Heart left ventricle (tissue), 13 donors: ENCODE data around the gene TRMT61A.

ENCODE experiments used
- CTCF ChIP-seq, 12 donors: fragments of 200-600 bp; sonication (generic) in 4 of 12; IDR thresholded peaks; one replicate each; pipeline versions ENCODE4 v1.5.0 to v1.8.0; 2018 to 2022; ENCODE audit warnings: antibody characterized with exemption in 12 of 12, mild to moderate bottlenecking in 5 of 12
- POLR2A ChIP-seq, 2 donors: fragments of 450-650 bp; IDR thresholded peaks; one replicate each; pipeline ENCODE4 v1.6.1; 2017; ENCODE audit warnings: antibody characterized with exemption in 2 of 2, mild to moderate bottlenecking in 2 of 2, moderate library complexity in 2 of 2
- donor health status: ischemic (EF 13 %, LVEDD 7.1; RV severe dilation, severe dysfunction).
- donor health status: DM: no; HTN: yes; CAD: no.
- donor health status: DM: no; HTN: no; CAD: no.
- donor health status: ischemic (EF 25% LVEDD 6.9; RV normal size, moderate dysfunction).
- donor health status: ischemic (EF 25% LVEDD 5.7; RV mildly dilated, moderate dysfunction).
- donor health status: ischemic (EF 35%, LVEDD 5.7; RV mildly dilated, moderate dysfunction).
- donor health status: nonischemic (EF 11% LVEDD 7.7; RV severe dilation, severe dysfunction).
- donor health status: DM: yes; HTN: yes; CAD: no.
- donor health status: PGD.
- donor health status: ischemic (EF 29% LVEDD 5.4; RV normal size, mild dysfunction).
- donor health status: nonischemic (EF 23%, LVEDD 6.1; RV moderate dilation, normal function).

GRCh38 chr14:103535891-103536565 is 7.0 kb downstream of the TRMT61A start:
- no peak for TF ChIP-seq CTCF (IDR thresholded peaks at IDR 0.05)
- TF ChIP-seq POLR2A (IDR thresholded peaks at IDR 0.05), result no peak
